Measurements from ENCODE around the gene GSTT2B.
"Not testable (repeated sequence)": the region's sequence is repeated elsewhere in the genome, so short reads cannot be mapped to it uniquely, and the experiment has no call there.

GSTT2B gene

GRCh38 chr22:23971927-23972326 lies 10.9 kb upstream of the GSTT2B start:
- H3K4me3 ChIP-seq (ENCODE audit: control insufficient read depth, low read depth, low read length); DNase-seq (ENCODE audit: low read depth): not testable (repeated sequence)

- H3K4me3 ChIP-seq (ENCODE audit: control insufficient read depth, low read depth, low read length): no peak overlapping the region
- TF ChIP-seq CTCF (conservative IDR thresholded peaks at IDR 0.05; ENCODE audit: control insufficient read depth, insufficient read depth, low read depth, low read length): no peak
- DNase-seq (ENCODE audit: low read depth): no peak
Measured at GRCh38 chr22:23970816-23971486, 10.0 kb upstream of the GSTT2B start.

- H3K4me3 ChIP-seq (ENCODE audit: control insufficient read depth, low read depth, low read length): no peak overlapping the region
- no peak for TF ChIP-seq CTCF (conservative IDR thresholded peaks at IDR 0.05; ENCODE audit: control insufficient read depth, insufficient read depth, low read depth, low read length)
- no peak for DNase-seq (ENCODE audit: low read depth)
Measured at GRCh38 chr22:23970201-23970641, 9.2 kb upstream of the GSTT2B start.

- no peak for TF ChIP-seq CTCF (conservative IDR thresholded peaks at IDR 0.05; ENCODE audit: control insufficient read depth, insufficient read depth, low read depth, low read length)
- H3K4me3 ChIP-seq (ENCODE audit: control insufficient read depth, low read depth, low read length): no peak overlapping the region
- no peak for DNase-seq (ENCODE audit: low read depth)
Measured at GRCh38 chr22:23969071-23969470, 8.1 kb upstream of the GSTT2B start.

GRCh38 chr22:23966568-23966967 lies 5.6 kb upstream of the GSTT2B start, which contains the start of gene DDTL:
Gene DDTL (plus strand): TSS chr22:23966888. CDS start chr22:23966915, 27 bp downstream.
- H3K4me3 ChIP-seq (ENCODE audit: control insufficient read depth, low read depth, low read length); DNase-seq (ENCODE audit: low read depth): not testable (repeated sequence)

- DNase-seq (ENCODE audit: low read depth): not testable (repeated sequence)
Measured at GRCh38 chr22:23966094-23966493, 5.1 kb upstream of the GSTT2B start.

GRCh38 chr22:23956301-23956900 lies 4.6 kb downstream of the GSTT2B start:
- peak; percentile 23 for TF ChIP-seq CTCF (conservative IDR thresholded peaks at IDR 0.05; ENCODE audit: control insufficient read depth, insufficient read depth, low read depth, low read length)
- not testable (repeated sequence) for H3K4me3 ChIP-seq (ENCODE audit: control insufficient read depth, low read depth, low read length); DNase-seq (ENCODE audit: low read depth)

More at GRCh38 chr22:23966094-23966493, 5.1 kb upstream of the GSTT2B start:
- H3K4me3 ChIP-seq (ENCODE audit: control insufficient read depth, low read depth, low read length): not testable (repeated sequence)

- H3K4me3 ChIP-seq (ENCODE audit: control insufficient read depth, low read depth, low read length); DNase-seq (ENCODE audit: low read depth): not testable (repeated sequence)
Measured at GRCh38 chr22:23955886-23956285, 5.1 kb downstream of the GSTT2B start.

- not testable (repeated sequence) for H3K4me3 ChIP-seq (ENCODE audit: control insufficient read depth, low read depth, low read length); DNase-seq (ENCODE audit: low read depth)
Measured at GRCh38 chr22:23954991-23955305, 6.0 kb downstream of the GSTT2B start.

- not testable (repeated sequence) for DNase-seq (ENCODE audit: low read depth); H3K4me3 ChIP-seq (ENCODE audit: control insufficient read depth, low read depth, low read length)
Measured at GRCh38 chr22:23954193-23954990, 6.6 kb downstream of the GSTT2B start.

GRCh38 chr22:23953485-23953884 lies 7.5 kb downstream of the GSTT2B start:
- not testable (repeated sequence) for H3K4me3 ChIP-seq (ENCODE audit: control insufficient read depth, low read depth, low read length); DNase-seq (ENCODE audit: low read depth)

GRCh38 chr22:23952794-23953405 lies 8.1 kb downstream of the GSTT2B start:
- not testable (repeated sequence) for H3K4me3 ChIP-seq (ENCODE audit: control insufficient read depth, low read depth, low read length); DNase-seq (ENCODE audit: low read depth)

GRCh38 chr22:23951383-23951782 lies 9.6 kb downstream of the GSTT2B start:
- H3K4me3 ChIP-seq (ENCODE audit: control insufficient read depth, low read depth, low read length); DNase-seq (ENCODE audit: low read depth): not testable (repeated sequence)

All from fibroblast of mammary gland (primary cell).